B cell (primary cell): Measurements from ENCODE around the gene CGNL1.

ENCODE experiments used
- CTCF ChIP-seq: fragments of 200-600 bp; IDR thresholded peaks from one replicate; pipeline ENCODE4 v1.8.0; 2022; ENCODE audit warnings: antibody characterized with exemption, mild to moderate bottlenecking
- EZH2 ChIP-seq: IDR thresholded peaks from 2 replicates; pipeline ENCODE4 v1.6.1; 2012; ENCODE audit warnings: borderline replicate concordance, low read depth, mild to moderate bottlenecking, moderate library complexity, low read length; ENCODE audit not compliant: insufficient read depth, poor library complexity, severe bottlenecking

- TF ChIP-seq CTCF: no peak
- no peak for TF ChIP-seq EZH2
Observed at GRCh38 chr15:57333487-57333886, 42.8 kb upstream of the CGNL1 start.
